DND-41 (cell line): Measurements from ENCODE around the gene BPIFB4.

Experiments used
- ATAC-seq: fragments of 200-7000 bp; cut with Tn5 transposase; 3 replicates; pipeline ENCODE4 v1.9.1; 2021; ENCODE audit warnings: low read depth; ENCODE audit not compliant: insufficient read depth
- DNase-seq: peaks from one replicate; pipeline ENCODE4 v3.0.0-alpha.2; 2020
- H2AFZ ChIP-seq: 2 replicates; pipeline ENCODE4 v1.6.0; 2012; ENCODE audit warnings: low read depth, low read length
- H3K27ac ChIP-seq: 2 replicates; pipeline ENCODE4 v1.5.1; 2012; ENCODE audit warnings: low read length, inconsistent platforms
- H3K27me3 ChIP-seq: fragments of 200-600 bp; sonication (generic); 2 replicates; pipeline ENCODE4 v1.6.0; 2012; ENCODE audit warnings: low read length, mild to moderate bottlenecking, inconsistent platforms; ENCODE audit not compliant: insufficient read depth, poor library complexity
- H3K36me3 ChIP-seq: 2 replicates; pipeline ENCODE4 v1.5.1; 2012; ENCODE audit warnings: low read length, inconsistent platforms; ENCODE audit not compliant: insufficient read depth
- H3K4me1 ChIP-seq: 2 replicates; pipeline ENCODE4 v1.5.1; 2012; ENCODE audit warnings: mild to moderate bottlenecking, low read length; ENCODE audit not compliant: insufficient read depth
- H3K4me2 ChIP-seq: 2 replicates; pipeline ENCODE4 v1.6.0; 2012; ENCODE audit warnings: mild to moderate bottlenecking, moderate library complexity, low read length, inconsistent platforms; ENCODE audit not compliant: insufficient read depth
- H3K4me3 ChIP-seq, 2 experiments: fragments of 200-600 bp in 1 of 2; shearing (Covaris generic) in 1 of 2; 2 replicates each; pipeline ENCODE4 v1.5.1; 2012 to 2016; ENCODE audit warnings: inconsistent platforms in 2 of 2, low read length in 2 of 2, mild to moderate bottlenecking in 2 of 2, low read depth in 1 of 2, moderate library complexity in 1 of 2
- H3K79me2 ChIP-seq: 2 replicates; pipeline ENCODE4 v1.6.0; 2012; ENCODE audit warnings: low read length, inconsistent platforms; ENCODE audit not compliant: insufficient read depth
- H3K9ac ChIP-seq: 2 replicates; pipeline ENCODE4 v1.6.0; 2012; ENCODE audit warnings: low read depth, mild to moderate bottlenecking, inconsistent platforms, low read length, moderate library complexity
- H3K9me3 ChIP-seq: 2 replicates; pipeline ENCODE4 v1.5.1; 2012; ENCODE audit warnings: low read length, moderate library complexity, mild to moderate bottlenecking, inconsistent platforms; ENCODE audit not compliant: insufficient read depth, severe bottlenecking
- H4K20me1 ChIP-seq: 2 replicates; pipeline ENCODE4 v1.6.0; 2012; ENCODE audit warnings: low read length; ENCODE audit not compliant: insufficient read depth
- EZH2 ChIP-seq: IDR thresholded peaks from 3 replicates; pipeline ENCODE4 v1.6.1; 2012; ENCODE audit warnings: borderline replicate concordance, low read depth, mild to moderate bottlenecking, moderate library complexity, low read length, inconsistent platforms; ENCODE audit not compliant: severe bottlenecking
- TF ChIP-seq, protein P1 (sequence below): IDR thresholded peaks from 2 replicates; pipeline ENCODE4 v1.5.1; 2012; ENCODE audit warnings: borderline replicate concordance, low read length, moderate library complexity, mild to moderate bottlenecking; ENCODE audit not compliant: poor library complexity, severe bottlenecking; ENCODE audit errors: extremely low read depth

Gene BPIFB4

DNA sequence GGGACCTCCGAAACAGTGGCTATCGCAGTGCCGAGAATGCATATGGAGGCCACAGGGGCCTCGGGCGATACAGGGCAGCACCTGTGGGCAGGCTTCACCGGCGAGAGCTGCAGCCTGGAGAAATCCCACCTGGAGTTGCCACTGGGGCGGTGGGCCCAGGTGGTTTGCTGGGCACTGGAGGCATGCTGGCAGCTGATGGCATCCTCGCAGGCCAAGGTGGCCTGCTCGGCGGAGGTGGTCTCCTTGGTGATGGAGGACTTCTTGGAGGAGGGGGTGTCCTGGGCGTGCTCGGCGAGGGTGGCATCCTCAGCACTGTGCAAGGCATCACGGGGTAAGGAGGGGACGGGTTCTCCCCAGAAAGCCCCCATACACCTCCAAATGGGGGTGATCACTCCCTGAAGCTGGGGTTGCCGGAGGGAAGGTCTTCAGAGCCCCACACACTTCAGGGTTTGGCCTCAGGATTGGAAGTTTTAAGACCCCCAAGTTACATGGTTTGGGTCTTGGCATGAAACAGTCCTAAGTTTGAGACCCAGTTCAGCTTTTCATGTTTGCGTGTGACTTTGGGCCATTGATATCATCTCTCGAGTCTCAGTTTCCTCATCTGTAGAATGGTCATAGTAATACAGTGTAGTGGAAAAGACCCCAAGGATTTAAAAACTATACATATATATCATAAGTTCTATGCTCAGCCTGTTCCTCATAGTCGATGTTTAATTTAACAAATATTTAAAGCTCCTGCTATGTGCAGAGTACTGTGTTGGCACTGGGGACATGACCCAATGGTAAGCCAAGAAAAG, 4.3 kb downstream of the BPIFB4 start:
- H4K20me1 ChIP-seq, result no peaks in the 10 kb centered on the region
- no peak overlapping the region for H3K4me2 ChIP-seq
- no peak overlapping the region for H3K9ac ChIP-seq
- DNase-seq (no peak), ATAC-seq (no peak)
- H3K36me3 ChIP-seq, result no peaks in the 10 kb centered on the region
- no peaks in the 10 kb centered on the region for H3K4me1 ChIP-seq
- H3K4me3 ChIP-seq, result no peak overlapping the region
- H2AFZ ChIP-seq, result no peak overlapping the region
- H3K79me2 ChIP-seq, result no peaks in the 10 kb centered on the region
- TF ChIP-seq, protein P1, sequence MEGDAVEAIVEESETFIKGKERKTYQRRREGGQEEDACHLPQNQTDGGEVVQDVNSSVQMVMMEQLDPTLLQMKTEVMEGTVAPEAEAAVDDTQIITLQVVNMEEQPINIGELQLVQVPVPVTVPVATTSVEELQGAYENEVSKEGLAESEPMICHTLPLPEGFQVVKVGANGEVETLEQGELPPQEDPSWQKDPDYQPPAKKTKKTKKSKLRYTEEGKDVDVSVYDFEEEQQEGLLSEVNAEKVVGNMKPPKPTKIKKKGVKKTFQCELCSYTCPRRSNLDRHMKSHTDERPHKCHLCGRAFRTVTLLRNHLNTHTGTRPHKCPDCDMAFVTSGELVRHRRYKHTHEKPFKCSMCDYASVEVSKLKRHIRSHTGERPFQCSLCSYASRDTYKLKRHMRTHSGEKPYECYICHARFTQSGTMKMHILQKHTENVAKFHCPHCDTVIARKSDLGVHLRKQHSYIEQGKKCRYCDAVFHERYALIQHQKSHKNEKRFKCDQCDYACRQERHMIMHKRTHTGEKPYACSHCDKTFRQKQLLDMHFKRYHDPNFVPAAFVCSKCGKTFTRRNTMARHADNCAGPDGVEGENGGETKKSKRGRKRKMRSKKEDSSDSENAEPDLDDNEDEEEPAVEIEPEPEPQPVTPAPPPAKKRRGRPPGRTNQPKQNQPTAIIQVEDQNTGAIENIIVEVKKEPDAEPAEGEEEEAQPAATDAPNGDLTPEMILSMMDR, result no peak
- no peak for TF ChIP-seq EZH2
- no peaks in the 10 kb centered on the region for H3K9me3 ChIP-seq
- H3K27me3 ChIP-seq, result peaks cover 3% of the 10 kb centered on the region
- H3K27ac ChIP-seq, result no peak overlapping the region

DNA sequence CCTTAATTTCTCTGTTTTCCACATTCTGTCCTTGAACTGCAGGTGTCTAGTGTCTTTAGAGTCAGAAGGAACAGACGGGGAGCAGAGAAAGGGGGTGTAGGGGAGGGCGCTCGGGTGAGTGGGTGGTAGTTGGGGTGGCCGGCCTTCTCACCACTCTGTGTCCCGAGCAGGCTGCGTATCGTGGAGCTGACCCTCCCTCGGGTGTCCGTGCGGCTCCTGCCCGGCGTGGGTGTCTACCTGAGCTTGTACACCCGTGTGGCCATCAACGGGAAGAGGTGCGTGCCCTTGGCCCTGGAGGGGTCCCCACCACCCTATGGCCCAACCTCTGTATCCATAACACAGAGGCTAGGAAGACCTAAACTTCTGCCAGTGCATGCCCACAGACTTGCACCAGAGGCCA, 5.3 kb downstream of the BPIFB4 start:
- peaks cover 3% of the 10 kb centered on the region for H3K27me3 ChIP-seq
- H3K4me1 ChIP-seq, result no peaks in the 10 kb centered on the region
- no peak overlapping the region for H3K4me3 ChIP-seq
- no peak overlapping the region for H3K9ac ChIP-seq
- no peak for ATAC-seq
- TF ChIP-seq, protein P1, result no peak
- no peak for TF ChIP-seq EZH2
- H2AFZ ChIP-seq, result no peak overlapping the region
- DNase-seq, result no peak
- H3K4me2 ChIP-seq, result no peak overlapping the region
- H3K27ac ChIP-seq, result no peak overlapping the region
- H4K20me1 ChIP-seq, result no peaks in the 10 kb centered on the region
- H3K9me3 ChIP-seq, result no peaks in the 10 kb centered on the region
- no peaks in the 10 kb centered on the region for H3K79me2 ChIP-seq
- H3K36me3 ChIP-seq, result no peaks in the 10 kb centered on the region

- DNase-seq (no peak), ATAC-seq (no peak)
- Histone ChIP-seq H3K4me1 (no peaks in the 10 kb centered on the region), H3K36me3 (no peaks in the 10 kb centered on the region), H3K27ac (no peak overlapping the region), H2AFZ (no peak overlapping the region), H3K27me3 (peaks cover 3% of the 10 kb centered on the region), H3K79me2 (no peaks in the 10 kb centered on the region), H3K9ac (no peak overlapping the region), H3K9me3 (no peaks in the 10 kb centered on the region), H4K20me1 (no peaks in the 10 kb centered on the region), H3K4me2 (no peak overlapping the region), H3K4me3 (no peak overlapping the region)
- TF ChIP-seq, protein P1, result no peak
- TF ChIP-seq EZH2, result no peak
Observed at GRCh38 chr20:33086052-33086722, 6.7 kb downstream of the BPIFB4 start.
